Type B pancreatic cell (in vitro differentiated cells): Measurements from ENCODE around the gene TMEM117. TPM values are rescaled to one million over a fixed set of nuclear protein-coding genes. Genes with fewer than 3 reads are reported as not detected.

ENCODE experiments used
- DNase-seq: peaks from one replicate; pipeline ENCODE4 v3.0.0; 2021; ENCODE audit warnings: mixed read lengths; ENCODE audit not compliant: unreplicated experiment; ENCODE audit errors: extremely low spot score
- H3K27ac Mint-ChIP-seq: 2 replicates; pipeline ENCODE4 v1.8.0; 2021; ENCODE audit warnings: mild to moderate bottlenecking, mixed read lengths
- H3K27me3 Mint-ChIP-seq: 2 replicates; pipeline ENCODE4 v1.8.0; 2021; ENCODE audit warnings: mixed read lengths
- H3K36me3 Mint-ChIP-seq: 2 replicates; pipeline ENCODE4 v1.8.0; 2021; ENCODE audit warnings: mixed read lengths
- H3K4me1 Mint-ChIP-seq: one replicate; pipeline ENCODE4 v1.8.0; 2021; ENCODE audit warnings: mixed read lengths; ENCODE audit not compliant: unreplicated experiment
- H3K4me3 Mint-ChIP-seq: 2 replicates; pipeline ENCODE4 v1.8.0; 2021; ENCODE audit warnings: mild to moderate bottlenecking, mixed read lengths
- H3K9me3 Mint-ChIP-seq: 2 replicates; pipeline ENCODE4 v1.8.0; 2021; ENCODE audit warnings: mixed read lengths
- CTCF ChIP-seq: fragments of 200-600 bp; sonication (generic); conservative IDR thresholded peaks from 2 replicates; pipeline ENCODE4 v1.5.0; 2021; ENCODE audit warnings: antibody characterized with exemption, mild to moderate bottlenecking
- total RNA-seq: library from RNA; stranded (reverse); gene quantifications from 2 replicates; pipeline ENCODE4 v1.2.1, GENCODE V29; 2021; ENCODE audit warnings: low replicate concordance

TMEM117 gene
- total RNA-seq, 1 donor from 2014 or later: 14.3 TPM

DNA sequence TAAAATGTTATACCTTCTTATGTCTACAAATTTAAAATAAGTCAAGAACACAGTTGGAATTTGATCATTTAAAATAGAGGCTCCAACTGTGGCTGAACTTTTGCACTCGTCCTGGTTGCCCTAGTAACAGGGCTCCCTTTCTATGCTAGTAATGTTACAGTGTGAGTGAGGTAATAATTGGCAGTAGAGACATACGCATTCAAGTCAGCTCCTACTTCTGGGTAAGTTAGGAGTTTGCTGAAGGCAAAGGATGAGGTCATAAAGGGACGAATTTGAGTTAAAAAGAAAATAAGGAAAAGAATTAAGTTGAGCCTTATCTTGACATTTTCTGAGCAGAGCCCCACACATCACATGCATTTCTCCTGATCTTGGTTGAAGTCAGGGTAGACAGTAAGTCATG is 129.1 kb downstream of the TMEM117 start:
- peaks cover 12% of the 10 kb centered on the region for H3K36me3 Mint-ChIP-seq
- no peak overlapping the region for H3K27ac Mint-ChIP-seq
- TF ChIP-seq CTCF: no peak
- H3K27me3 Mint-ChIP-seq: no peaks in the 10 kb centered on the region
- peaks cover 12% of the 10 kb centered on the region for H3K9me3 Mint-ChIP-seq
- no peak overlapping the region for H3K4me3 Mint-ChIP-seq
- H3K4me1 Mint-ChIP-seq: peaks cover 17% of the 10 kb centered on the region
- DNase-seq: no peak

DNA sequence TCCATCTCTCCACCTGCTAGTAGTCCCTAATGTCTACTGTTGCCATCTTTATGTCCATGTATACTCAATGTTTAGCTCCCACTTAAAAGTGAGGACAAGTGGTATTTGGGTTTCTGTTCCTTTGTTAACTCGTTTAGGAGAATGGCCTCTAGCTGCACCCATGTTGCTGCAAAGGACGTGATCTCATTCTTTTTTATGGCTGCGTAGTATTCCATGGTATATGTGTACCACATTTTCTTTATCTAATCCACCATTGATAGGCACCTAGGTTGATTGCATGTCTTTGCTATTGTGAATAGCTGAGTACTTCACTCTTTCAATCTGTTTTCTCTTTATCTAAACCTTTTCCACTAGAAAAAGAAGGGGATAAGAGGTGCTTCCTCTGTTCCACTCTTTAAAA is 130.0 kb downstream of the TMEM117 start:
- DNase-seq: no peak
- no peak overlapping the region for H3K27ac Mint-ChIP-seq
- H3K4me3 Mint-ChIP-seq: no peak overlapping the region
- H3K27me3 Mint-ChIP-seq: no peaks in the 10 kb centered on the region
- H3K36me3 Mint-ChIP-seq: peaks cover 15% of the 10 kb centered on the region
- peaks cover 15% of the 10 kb centered on the region for H3K4me1 Mint-ChIP-seq
- peaks cover 15% of the 10 kb centered on the region for H3K9me3 Mint-ChIP-seq
- no peak for TF ChIP-seq CTCF

DNA sequence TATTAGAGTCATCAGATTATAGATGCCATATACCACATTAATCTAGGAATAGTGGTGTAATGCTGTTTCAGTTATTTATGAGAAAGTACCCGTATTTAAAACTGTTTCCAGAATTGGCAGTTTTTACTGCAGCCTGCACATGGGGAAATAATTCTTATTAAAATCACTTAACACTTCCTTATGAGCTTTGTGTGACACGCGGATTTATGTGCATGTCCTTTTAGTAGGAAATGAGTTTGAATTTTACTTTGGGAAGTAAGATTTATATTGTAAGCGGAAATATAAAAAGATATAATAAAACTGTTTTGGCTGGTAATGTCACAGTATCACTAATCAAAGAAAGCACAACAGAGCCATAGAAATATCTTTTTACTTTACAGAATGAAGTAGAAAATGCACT is 132.9 kb downstream of the TMEM117 start:
- no peak for TF ChIP-seq CTCF
- Mint-ChIP-seq H3K36me3 (peaks cover 22% of the 10 kb centered on the region), H3K27ac (no peak overlapping the region), H3K4me3 (no peak overlapping the region), H3K9me3 (peaks cover 18% of the 10 kb centered on the region), H3K27me3 (no peaks in the 10 kb centered on the region), H3K4me1 (peaks cover 15% of the 10 kb centered on the region)
- no peak for DNase-seq

DNA sequence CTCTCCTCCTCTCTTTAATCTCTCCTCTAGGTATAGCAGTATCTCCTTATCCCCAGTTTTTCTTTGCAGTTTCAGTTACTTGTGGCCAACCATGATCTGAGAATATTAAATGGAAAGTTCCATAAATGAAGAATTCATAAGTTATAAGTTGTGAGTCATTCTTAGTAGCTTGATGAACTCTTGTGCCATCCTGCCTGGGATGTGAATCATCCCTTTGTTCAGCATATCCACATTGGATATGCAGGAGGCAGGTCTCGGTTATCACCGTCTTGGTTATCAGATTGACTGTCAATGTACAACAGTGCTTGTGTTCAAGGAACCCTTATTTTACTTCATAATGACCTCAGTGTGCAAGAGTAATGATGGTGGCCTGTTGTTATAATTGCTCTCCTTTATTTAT is 134.0 kb downstream of the TMEM117 start:
- TF ChIP-seq CTCF: no peak
- no peaks in the 10 kb centered on the region for H3K27me3 Mint-ChIP-seq
- H3K4me1 Mint-ChIP-seq: peaks cover 6% of the 10 kb centered on the region
- H3K4me3 Mint-ChIP-seq: no peak overlapping the region
- H3K27ac Mint-ChIP-seq: no peak overlapping the region
- DNase-seq: no peak
- H3K36me3 Mint-ChIP-seq: peaks cover 19% of the 10 kb centered on the region
- H3K9me3 Mint-ChIP-seq: peaks cover 18% of the 10 kb centered on the region

DNA sequence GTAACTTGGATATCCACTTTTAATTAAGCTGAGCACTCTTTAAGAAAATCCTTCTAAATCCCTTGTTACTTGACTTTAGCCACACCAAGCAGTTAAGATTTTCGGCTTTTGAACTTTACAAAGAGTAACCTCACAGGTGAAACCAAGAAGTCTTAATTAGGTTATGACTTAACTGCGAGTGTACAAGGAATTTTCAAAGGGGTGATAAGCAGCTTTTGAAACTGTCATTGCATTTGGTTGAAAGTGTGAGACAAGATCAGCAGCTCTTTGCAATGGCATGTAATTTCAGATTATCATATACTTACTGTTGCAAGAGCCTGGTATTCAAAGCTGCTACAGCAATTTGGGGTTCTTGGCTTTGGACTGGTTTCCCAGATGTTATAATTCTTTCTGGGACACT is 137.5 kb downstream of the TMEM117 start:
- no peak for DNase-seq
- Mint-ChIP-seq H3K4me1 (no peaks in the 10 kb centered on the region), H3K27ac (no peak overlapping the region), H3K36me3 (peaks cover 19% of the 10 kb centered on the region), H3K4me3 (no peak overlapping the region), H3K9me3 (peaks cover 19% of the 10 kb centered on the region), H3K27me3 (no peaks in the 10 kb centered on the region)
- TF ChIP-seq CTCF: no peak

DNA sequence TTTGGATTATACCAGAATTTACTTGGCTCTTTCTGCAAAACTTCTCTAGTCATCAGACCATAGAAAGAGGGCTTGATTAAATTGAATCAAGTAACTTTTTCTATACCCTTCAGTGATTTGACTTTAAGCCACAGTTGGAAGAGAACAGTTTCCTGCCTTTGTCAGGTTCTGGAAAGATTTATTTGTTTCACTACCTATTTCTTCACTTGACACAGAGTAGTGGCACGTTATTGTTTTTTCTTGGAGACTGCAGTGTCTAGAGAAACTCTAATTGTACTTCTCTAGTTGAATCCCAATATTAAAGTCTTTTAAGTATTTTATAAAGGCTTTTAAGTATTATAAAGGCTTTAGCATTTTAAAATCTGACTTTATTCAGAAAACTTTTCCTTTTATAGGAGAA is 138.1 kb downstream of the TMEM117 start:
- Mint-ChIP-seq H3K9me3 (peaks cover 25% of the 10 kb centered on the region), H3K27ac (no peak overlapping the region), H3K4me1 (no peaks in the 10 kb centered on the region), H3K27me3 (no peaks in the 10 kb centered on the region), H3K4me3 (no peak overlapping the region), H3K36me3 (peaks cover 23% of the 10 kb centered on the region)
- no peak for DNase-seq
- no peak for TF ChIP-seq CTCF
